Skeletal muscle satellite cell (primary cell): Measurements from ENCODE around the gene MTARC2.

Experiments used
- H3K27me3 ChIP-seq: 2 replicates; pipeline ENCODE4 v1.7.0; 2013; ENCODE audit warnings: low read length; ENCODE audit not compliant: control insufficient read depth, insufficient read depth
- H3K36me3 ChIP-seq: 2 replicates; pipeline ENCODE4 v1.7.0; 2013; ENCODE audit warnings: mild to moderate bottlenecking, control low read depth, low read length; ENCODE audit not compliant: insufficient read depth
- H3K4me1 ChIP-seq: 2 replicates; pipeline ENCODE4 v1.7.0; 2013; ENCODE audit warnings: low read length; ENCODE audit not compliant: control insufficient read depth, insufficient read depth
- H3K4me2 ChIP-seq: 2 replicates; pipeline ENCODE4 v1.7.0; 2013; ENCODE audit warnings: mild to moderate bottlenecking, low read length
- H3K4me3 ChIP-seq: 2 replicates; pipeline ENCODE4 v1.7.0; 2013; ENCODE audit warnings: low read length
- H3K9ac ChIP-seq: 2 replicates; pipeline ENCODE4 v1.7.0; 2013; ENCODE audit warnings: mild to moderate bottlenecking, low read depth, low read length, moderate library complexity
- H3K9me3 ChIP-seq: replicated peaks from 2 replicates; pipeline ENCODE4 v1.7.0; 2013; ENCODE audit warnings: mild to moderate bottlenecking, control low read depth, low read length

The MTARC2 gene

DNA sequence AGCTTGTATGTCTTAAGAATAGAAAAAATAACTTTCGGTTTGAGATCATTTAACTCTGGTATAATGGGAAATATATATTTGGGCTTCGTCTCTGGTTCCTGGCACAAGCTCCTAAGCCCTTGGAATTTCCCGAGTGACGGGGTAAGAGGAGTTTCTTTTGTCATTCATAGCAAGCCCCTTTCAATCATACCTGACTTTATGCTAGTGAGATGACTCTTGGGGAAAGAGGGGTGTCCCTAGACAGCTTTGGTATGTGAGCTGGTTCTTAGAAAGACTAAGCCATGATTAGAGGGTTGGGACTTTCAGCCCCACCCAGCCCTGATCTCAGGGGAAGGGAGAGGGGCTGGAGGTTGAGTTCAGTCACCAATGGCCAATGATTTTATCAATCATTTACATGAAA is 24.7 kb downstream of the MTARC2 start:
- H3K4me3 ChIP-seq, result no peak overlapping the region
- no peaks in the 10 kb centered on the region for H3K9me3 ChIP-seq
- no peak overlapping the region for H3K4me2 ChIP-seq
- H3K36me3 ChIP-seq, result no peaks in the 10 kb centered on the region
- H3K4me1 ChIP-seq, result no peaks in the 10 kb centered on the region
- H3K27me3 ChIP-seq, result no peaks in the 10 kb centered on the region
- no peak overlapping the region for H3K9ac ChIP-seq

DNA sequence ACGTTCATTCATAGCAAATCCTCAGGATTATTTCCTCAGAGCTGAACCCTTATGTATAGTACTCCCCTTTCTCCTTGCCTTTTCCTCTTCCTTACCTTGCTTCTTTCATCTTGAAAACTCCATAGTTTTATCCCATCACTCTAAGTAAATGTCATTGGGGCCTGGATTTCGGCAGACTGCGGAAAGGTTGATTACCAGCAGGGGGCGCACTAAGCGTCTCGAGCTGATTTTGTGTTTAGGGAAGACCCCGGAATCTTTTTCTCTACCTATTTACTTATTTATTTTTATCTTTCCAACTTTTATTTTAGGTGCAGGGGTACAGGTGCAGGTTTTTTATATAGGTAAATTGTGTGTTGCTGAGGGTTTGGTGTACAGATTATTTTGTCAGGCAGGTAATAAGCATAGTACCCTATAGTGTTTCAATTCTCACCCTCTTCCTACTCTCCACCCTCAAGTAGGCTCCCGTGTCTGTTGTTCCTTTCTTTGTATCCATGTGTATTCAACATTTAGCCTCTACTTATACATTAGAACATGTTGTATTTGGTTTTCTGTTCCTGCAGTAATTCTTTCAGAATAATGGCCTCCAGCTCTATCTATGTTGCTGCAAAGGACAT is 27.2 kb downstream of the MTARC2 start:
- no peaks in the 10 kb centered on the region for H3K4me1 ChIP-seq
- H3K4me2 ChIP-seq, result no peak overlapping the region
- no peak overlapping the region for H3K9ac ChIP-seq
- H3K36me3 ChIP-seq, result no peaks in the 10 kb centered on the region
- no peaks in the 10 kb centered on the region for H3K9me3 ChIP-seq
- no peak overlapping the region for H3K4me3 ChIP-seq
- no peaks in the 10 kb centered on the region for H3K27me3 ChIP-seq

DNA sequence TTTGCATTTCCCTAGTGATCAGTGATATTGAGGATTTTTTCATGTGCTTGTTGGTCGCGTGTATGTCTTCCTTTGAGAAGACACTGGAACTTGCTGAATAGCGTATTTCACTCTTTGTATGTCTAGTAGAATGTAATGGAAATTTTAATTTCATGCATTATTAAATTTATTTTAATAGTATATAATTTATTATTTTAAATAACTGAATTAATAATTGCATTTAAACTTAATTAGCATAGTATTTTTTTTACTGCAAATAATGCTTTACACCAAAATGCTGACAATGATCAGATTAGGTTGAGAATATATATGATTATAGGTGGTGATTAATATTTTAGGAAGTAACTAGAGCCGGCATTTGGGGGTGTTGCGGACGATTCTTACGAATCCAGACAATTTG is 28.1 kb downstream of the MTARC2 start:
- H3K36me3 ChIP-seq, result no peaks in the 10 kb centered on the region
- no peak overlapping the region for H3K9ac ChIP-seq
- no peaks in the 10 kb centered on the region for H3K4me1 ChIP-seq
- H3K4me3 ChIP-seq, result no peak overlapping the region
- no peak overlapping the region for H3K4me2 ChIP-seq
- H3K9me3 ChIP-seq, result no peaks in the 10 kb centered on the region
- H3K27me3 ChIP-seq, result no peaks in the 10 kb centered on the region

DNA sequence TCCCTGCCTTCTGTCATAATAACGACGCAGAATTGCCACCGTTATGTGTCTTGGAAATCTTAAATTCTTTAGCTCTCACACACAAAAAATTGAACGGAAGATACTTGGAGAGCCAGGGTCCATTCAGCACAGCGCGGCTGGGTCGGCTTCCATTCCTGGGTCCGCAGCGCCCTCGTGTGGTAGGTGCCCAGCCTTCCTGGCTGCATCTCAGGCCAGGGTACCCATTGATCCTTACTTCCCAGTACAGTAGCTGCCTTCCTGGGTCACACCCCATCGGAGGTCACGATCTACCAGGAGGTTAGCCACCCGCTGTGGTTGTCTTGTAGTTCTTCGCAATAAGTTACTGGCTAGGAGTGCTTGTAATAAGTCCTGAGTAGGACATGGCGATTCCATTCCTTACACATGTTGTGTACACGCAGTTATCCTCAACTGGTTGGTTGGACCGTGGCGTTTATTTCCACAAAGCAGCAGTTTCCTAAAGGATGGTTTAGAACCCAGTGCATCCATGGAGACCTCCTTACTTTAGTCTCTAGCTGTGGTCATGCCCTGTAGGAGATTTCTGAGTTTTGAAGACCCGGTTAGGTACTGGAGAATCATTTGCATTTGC is 28.7 kb downstream of the MTARC2 start:
- Histone ChIP-seq H3K4me2 (no peak overlapping the region), H3K4me1 (no peaks in the 10 kb centered on the region), H3K9ac (no peak overlapping the region), H3K36me3 (no peaks in the 10 kb centered on the region), H3K27me3 (no peaks in the 10 kb centered on the region), H3K4me3 (no peak overlapping the region), H3K9me3 (no peaks in the 10 kb centered on the region)

DNA sequence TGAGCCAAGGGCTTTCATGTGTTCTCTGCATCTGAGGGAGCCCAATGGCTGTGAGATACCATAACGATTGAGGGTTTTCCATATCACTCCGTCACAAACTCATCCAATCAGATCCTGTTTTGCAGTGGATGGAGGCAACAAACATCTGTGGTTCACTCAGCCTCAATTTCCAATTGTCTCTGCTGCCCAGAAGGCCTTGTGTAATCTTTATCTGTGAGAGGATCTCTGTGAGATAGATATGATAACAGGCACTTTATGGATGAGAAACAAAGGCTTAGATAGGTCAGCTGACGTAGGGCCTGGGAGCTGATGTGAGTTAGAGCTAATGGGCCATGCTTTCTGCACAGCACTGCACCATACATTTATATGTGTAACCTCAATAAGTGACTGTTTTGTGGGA is 35.3 kb downstream of the MTARC2 start:
- no peaks in the 10 kb centered on the region for H3K36me3 ChIP-seq
- H3K4me3 ChIP-seq, result no peak overlapping the region
- peaks cover 12% of the 10 kb centered on the region for H3K4me1 ChIP-seq
- no peak overlapping the region for H3K9ac ChIP-seq
- no peak overlapping the region for H3K4me2 ChIP-seq
- no peaks in the 10 kb centered on the region for H3K9me3 ChIP-seq
- no peaks in the 10 kb centered on the region for H3K27me3 ChIP-seq

DNA sequence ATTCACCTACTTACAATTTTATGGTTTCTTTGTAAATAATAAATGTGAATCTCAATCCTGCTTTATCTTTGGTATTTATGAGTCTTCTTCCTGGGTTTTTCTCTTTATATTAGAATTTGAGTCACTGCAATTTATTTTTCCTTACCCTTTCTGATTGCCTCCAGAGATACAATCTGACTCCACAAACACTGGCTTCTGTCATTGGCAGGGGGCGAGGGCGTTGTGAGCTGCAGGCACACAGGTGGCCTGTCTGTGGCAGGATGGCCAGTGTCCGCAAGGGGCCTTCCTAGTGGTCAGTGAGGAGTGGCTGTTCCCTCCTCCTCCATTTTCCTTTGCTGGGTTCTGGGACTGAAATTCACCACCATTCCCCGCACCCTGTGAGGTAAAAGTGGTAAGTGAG is 36.6 kb downstream of the MTARC2 start:
- no peak overlapping the region for H3K4me2 ChIP-seq
- no peaks in the 10 kb centered on the region for H3K9me3 ChIP-seq
- H3K27me3 ChIP-seq, result no peaks in the 10 kb centered on the region
- H3K4me3 ChIP-seq, result no peak overlapping the region
- no peaks in the 10 kb centered on the region for H3K36me3 ChIP-seq
- no peak overlapping the region for H3K9ac ChIP-seq
- peaks cover 12% of the 10 kb centered on the region for H3K4me1 ChIP-seq

DNA sequence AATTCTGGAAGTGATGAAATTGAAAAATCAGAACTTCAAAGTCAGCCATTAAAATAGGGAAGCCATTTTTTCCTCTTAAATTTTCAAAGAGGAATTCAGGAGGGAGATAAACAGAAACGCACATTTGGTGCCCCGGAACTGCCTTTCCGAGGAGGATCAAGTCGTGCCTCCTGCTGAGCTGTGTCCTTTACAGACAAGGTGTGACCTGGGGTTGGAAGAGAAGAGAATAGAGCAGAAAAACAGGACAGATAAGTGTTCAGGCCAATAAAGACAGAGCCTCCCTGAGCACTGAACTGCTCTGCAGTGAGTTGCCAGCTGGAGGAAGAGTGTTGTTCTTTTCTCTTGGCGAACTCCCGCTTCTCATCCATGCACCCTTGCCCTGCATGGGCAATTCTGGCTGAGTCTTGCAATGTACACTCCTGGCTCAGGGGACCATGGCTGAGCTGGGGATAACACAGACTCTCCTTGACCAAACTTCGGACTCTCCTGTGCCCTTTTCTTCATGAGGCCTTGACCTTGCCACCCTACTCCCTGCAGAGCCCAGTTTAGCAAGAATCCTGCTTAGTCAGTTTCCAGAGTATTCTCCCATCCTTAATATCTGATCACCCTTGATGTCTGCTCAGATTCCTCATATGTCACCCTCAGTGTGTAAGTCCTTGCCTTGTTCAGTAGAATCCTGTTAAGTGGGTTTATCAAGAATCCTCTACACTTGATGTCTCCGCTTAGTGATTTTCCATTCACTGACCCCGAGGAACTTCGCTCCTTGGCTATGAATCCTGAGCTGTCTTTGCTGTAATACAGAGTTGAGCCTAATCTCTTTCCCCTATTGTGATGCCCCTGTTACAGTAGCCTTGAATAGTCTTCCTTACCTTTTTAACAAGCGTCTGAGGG is 37.3 kb downstream of the MTARC2 start:
- H3K4me1 ChIP-seq, result peaks cover 12% of the 10 kb centered on the region
- no peak overlapping the region for H3K9ac ChIP-seq
- H3K36me3 ChIP-seq, result no peaks in the 10 kb centered on the region
- H3K4me2 ChIP-seq, result peak overlapping the region; percentile 94
- H3K4me3 ChIP-seq, result no peak overlapping the region
- no peaks in the 10 kb centered on the region for H3K27me3 ChIP-seq
- H3K9me3 ChIP-seq, result no peaks in the 10 kb centered on the region

DNA sequence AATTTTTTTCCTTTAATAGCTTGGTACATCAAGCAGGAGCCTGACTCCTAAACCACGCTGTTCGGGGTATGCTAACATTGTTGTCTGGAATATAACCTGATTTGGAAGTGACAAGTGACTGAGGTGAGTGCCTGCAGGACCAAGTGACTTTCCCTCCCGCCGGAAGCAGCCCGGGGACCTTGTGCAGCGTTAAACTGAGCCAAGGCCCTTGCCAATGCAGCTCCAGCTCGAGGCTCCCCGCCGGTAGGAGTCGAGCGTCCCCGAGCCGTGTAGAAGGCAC is 37.9 kb downstream of the MTARC2 start:
- peak overlapping the region; percentile 70 for H3K9ac ChIP-seq
- H3K27me3 ChIP-seq, result no peaks in the 10 kb centered on the region
- H3K4me2 ChIP-seq, result peak overlapping the region; percentile 94
- H3K9me3 ChIP-seq, result no peaks in the 10 kb centered on the region
- no peaks in the 10 kb centered on the region for H3K36me3 ChIP-seq
- peak overlapping the region; percentile 75 for H3K4me3 ChIP-seq
- H3K4me1 ChIP-seq, result peaks cover 12% of the 10 kb centered on the region

DNA sequence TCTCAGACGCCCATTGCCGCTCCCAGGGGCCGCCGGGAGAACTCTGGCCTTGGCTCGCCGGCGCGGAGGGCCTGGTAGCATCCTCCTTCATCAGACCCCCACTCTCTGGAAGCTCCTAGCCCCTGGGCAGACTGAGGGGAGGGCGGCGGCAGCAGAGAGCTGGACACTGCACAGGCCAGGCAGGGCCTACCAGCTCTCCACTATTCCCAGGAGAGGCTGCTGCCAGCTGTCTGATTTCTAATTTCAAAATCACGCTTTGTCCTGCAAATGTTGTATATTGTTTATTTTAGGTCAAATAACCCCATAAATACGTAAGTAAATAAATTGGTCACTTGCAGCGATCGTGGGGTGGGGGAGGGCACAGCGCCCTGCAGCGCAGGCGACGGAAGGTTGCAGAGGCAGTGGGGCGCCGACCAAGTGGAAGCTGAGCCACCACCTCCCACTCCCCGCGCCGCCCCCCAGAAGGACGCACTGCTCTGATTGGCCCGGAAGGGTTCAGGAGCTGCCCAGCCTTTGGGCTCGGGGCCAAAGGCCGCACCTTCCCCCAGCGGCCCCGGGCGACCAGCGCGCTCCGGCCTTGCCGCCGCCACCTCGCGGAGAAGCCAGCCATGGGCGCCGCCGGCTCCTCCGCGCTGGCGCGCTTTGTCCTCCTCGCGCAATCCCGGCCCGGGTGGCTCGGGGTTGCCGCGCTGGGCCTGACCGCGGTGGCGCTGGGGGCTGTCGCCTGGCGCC is 38.4 kb downstream of the MTARC2 start, which contains the start of gene MTARC1:
TSS of gene MTARC1 (plus strand) at position 577 of the 732 bp plus-strand sequence. CDS start at position 609, 32 bp downstream.
- Histone ChIP-seq H3K36me3 (no peaks in the 10 kb centered on the region), H3K4me1 (peaks cover 12% of the 10 kb centered on the region), H3K9ac (peak within 1 kb of the TSS; percentile 70), H3K27me3 (no peaks in the 10 kb centered on the region), H3K9me3 (no peaks in the 10 kb centered on the region), H3K4me2 (peak within 1 kb of the TSS; percentile 94), H3K4me3 (peak within 1 kb of the TSS; percentile 75)

DNA sequence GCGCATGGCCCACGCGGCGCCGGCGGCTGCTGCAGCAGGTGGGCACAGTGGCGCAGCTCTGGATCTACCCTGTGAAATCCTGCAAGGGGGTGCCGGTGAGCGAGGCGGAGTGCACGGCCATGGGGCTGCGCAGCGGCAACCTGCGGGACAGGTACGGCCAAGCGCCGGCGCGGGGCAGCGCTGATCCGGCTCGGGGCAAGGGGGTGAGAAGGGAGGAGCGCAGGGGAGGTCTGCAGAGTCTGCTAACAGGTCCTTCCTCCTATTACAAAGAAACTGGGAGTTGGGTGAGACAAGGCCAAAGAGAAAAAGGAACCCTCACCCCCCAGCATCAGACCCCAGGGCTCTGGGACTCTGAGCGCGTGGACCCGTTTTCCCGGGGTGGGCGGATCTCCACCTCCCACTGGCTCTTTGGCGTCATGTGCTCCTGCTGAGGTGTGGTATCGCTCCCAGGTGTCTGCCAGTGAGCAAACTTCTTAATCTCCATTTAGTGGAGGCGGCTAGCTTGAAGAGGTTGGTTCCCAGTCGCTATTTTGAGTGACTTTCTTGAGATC is 39.0 kb downstream of the MTARC2 start:
- Histone ChIP-seq H3K4me2 (peak overlapping the region; percentile 94), H3K27me3 (no peaks in the 10 kb centered on the region), H3K4me3 (peak overlapping the region; percentile 75), H3K9me3 (no peaks in the 10 kb centered on the region), H3K36me3 (no peaks in the 10 kb centered on the region), H3K4me1 (peaks cover 12% of the 10 kb centered on the region), H3K9ac (peak overlapping the region; percentile 70)

DNA sequence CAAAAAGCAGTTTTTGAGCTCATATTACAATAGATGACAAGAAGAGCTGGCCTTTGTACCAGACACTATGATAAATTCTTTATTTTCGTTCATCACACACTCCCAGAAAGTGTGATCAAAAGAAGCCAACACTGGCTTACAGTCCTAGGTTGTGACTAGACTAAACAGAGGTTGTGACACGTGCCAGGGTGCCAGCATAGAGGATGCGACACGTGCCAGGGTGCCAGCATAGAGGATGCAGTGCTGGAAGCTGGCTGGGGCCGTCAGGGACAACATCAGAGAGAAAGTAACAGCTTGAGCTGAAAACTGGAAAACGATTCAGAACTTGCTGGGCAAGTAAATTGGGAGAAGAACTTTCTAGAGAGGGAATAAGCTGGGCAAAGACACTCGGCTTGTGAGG is 40.8 kb downstream of the MTARC2 start:
- no peaks in the 10 kb centered on the region for H3K9me3 ChIP-seq
- peaks cover 12% of the 10 kb centered on the region for H3K4me1 ChIP-seq
- no peaks in the 10 kb centered on the region for H3K27me3 ChIP-seq
- H3K4me3 ChIP-seq, result no peak overlapping the region
- H3K36me3 ChIP-seq, result no peaks in the 10 kb centered on the region
- H3K9ac ChIP-seq, result no peak overlapping the region
- no peak overlapping the region for H3K4me2 ChIP-seq
